Measurements from ENCODE around the gene GPR137. TPM values are rescaled to one million over a fixed set of nuclear protein-coding genes. Genes with fewer than 3 reads are reported as not detected.

The GPR137 gene
- total and polyA plus RNA-seq, 2 donors from 2014 or later = 44.0 to 48.4 TPM

DNA sequence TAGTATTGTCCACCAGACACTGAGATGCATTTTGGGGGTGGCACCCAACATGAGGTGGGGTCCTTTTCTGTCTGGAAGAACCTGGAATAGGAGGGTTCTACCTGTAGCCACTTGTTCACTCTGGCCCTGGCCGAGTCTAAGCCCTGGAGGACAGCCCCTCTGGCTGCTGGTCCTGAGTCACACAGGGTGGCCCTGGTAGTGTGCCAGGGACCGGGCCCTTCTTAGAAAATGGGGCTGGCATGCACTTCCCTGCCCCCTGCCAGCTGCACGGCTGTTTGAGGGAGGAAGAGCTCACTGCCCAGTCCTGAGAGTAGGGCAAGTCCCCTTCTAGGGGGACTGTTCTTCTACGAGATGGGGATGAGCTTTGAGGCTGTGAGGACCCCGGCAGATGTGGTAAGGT lies 32.2 kb upstream of the GPR137 start:
- DNase-seq (no peak), FAIRE-seq (no peak)
- Histone ChIP-seq H3K4me3 (ENCODE audit: low read length in 3 of 3) (no peak overlapping the region), H3K9ac (ENCODE audit: low read length in 3 of 3) (no peak overlapping the region), H3K27me3 (ENCODE audit: control insufficient read depth, insufficient read depth, low read length) (no peaks in the 10 kb centered on the region), H3K27ac (ENCODE audit: low read depth in 2 of 2, low read length in 2 of 2) (no peak overlapping the region), H3K9me3 (ENCODE audit: control insufficient read depth in 2 of 3, insufficient read depth in 1 of 3, low read length in 3 of 3) (no peaks in the 10 kb centered on the region), H3K4me1 (ENCODE audit: control insufficient read depth in 2 of 3, insufficient read depth in 2 of 3, low read depth in 1 of 3, low read length in 3 of 3) (peaks cover 0 to 22% (median 5%) of the 10 kb centered on the region in 3 donors), H3K36me3 (ENCODE audit: control insufficient read depth in 2 of 3, insufficient read depth in 3 of 3, low read length in 3 of 3) (peaks cover 0 to 6% (median 1%) of the 10 kb centered on the region in 3 donors)
- TF ChIP-seq, protein P1, sequence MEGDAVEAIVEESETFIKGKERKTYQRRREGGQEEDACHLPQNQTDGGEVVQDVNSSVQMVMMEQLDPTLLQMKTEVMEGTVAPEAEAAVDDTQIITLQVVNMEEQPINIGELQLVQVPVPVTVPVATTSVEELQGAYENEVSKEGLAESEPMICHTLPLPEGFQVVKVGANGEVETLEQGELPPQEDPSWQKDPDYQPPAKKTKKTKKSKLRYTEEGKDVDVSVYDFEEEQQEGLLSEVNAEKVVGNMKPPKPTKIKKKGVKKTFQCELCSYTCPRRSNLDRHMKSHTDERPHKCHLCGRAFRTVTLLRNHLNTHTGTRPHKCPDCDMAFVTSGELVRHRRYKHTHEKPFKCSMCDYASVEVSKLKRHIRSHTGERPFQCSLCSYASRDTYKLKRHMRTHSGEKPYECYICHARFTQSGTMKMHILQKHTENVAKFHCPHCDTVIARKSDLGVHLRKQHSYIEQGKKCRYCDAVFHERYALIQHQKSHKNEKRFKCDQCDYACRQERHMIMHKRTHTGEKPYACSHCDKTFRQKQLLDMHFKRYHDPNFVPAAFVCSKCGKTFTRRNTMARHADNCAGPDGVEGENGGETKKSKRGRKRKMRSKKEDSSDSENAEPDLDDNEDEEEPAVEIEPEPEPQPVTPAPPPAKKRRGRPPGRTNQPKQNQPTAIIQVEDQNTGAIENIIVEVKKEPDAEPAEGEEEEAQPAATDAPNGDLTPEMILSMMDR (IDR thresholded peaks at IDR 0.05; ENCODE audit: borderline replicate concordance, extremely low read depth, insufficient read depth) = no peak
- intact Hi-C loops (cut with DNase I) = no loop called here

DNA sequence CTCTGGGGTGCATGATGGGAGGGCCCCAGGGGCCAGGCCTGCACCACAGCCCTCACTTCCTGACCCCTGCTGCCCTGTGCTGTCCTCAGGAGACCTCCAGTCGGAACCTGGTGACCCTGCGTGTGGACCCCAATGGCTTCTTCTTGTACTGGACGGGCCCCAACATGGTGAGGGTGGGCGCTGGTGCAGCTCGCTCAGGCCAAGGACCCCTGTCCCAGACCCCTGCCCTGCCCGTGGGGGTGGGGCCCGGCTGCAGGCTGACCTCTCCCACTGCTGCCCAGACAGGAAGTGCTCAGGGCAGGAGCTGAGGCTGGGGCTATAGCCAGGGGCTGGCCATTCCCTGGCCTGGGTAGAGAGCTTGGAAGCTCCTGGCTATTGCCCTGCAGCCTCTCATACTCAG lies 31.3 kb upstream of the GPR137 start:
- no peak for DNase-seq
- peaks cover 0 to 20% (median 5%) of the 10 kb centered on the region in 3 donors for H3K4me1 ChIP-seq (ENCODE audit: control insufficient read depth in 2 of 3, insufficient read depth in 2 of 3, low read depth in 1 of 3, low read length in 3 of 3)
- H3K27ac ChIP-seq (ENCODE audit: low read depth in 2 of 2, low read length in 2 of 2) = no peak overlapping the region
- H3K4me3 ChIP-seq (ENCODE audit: low read length in 3 of 3) = no peak overlapping the region
- FAIRE-seq = no peak
- no peaks in the 10 kb centered on the region for H3K9me3 ChIP-seq (ENCODE audit: control insufficient read depth in 2 of 3, insufficient read depth in 1 of 3, low read length in 3 of 3)
- no peak overlapping the region for H3K9ac ChIP-seq (ENCODE audit: low read length in 3 of 3)
- H3K27me3 ChIP-seq (ENCODE audit: control insufficient read depth, insufficient read depth, low read length) = no peaks in the 10 kb centered on the region
- intact Hi-C loops (cut with DNase I) = no loop called here
- TF ChIP-seq, protein P1 (IDR thresholded peaks at IDR 0.05; ENCODE audit: borderline replicate concordance, extremely low read depth, insufficient read depth) = no peak
- H3K36me3 ChIP-seq (ENCODE audit: control insufficient read depth in 2 of 3, insufficient read depth in 3 of 3, low read length in 3 of 3) = peaks cover 0 to 6% (median 2%) of the 10 kb centered on the region in 3 donors

DNA sequence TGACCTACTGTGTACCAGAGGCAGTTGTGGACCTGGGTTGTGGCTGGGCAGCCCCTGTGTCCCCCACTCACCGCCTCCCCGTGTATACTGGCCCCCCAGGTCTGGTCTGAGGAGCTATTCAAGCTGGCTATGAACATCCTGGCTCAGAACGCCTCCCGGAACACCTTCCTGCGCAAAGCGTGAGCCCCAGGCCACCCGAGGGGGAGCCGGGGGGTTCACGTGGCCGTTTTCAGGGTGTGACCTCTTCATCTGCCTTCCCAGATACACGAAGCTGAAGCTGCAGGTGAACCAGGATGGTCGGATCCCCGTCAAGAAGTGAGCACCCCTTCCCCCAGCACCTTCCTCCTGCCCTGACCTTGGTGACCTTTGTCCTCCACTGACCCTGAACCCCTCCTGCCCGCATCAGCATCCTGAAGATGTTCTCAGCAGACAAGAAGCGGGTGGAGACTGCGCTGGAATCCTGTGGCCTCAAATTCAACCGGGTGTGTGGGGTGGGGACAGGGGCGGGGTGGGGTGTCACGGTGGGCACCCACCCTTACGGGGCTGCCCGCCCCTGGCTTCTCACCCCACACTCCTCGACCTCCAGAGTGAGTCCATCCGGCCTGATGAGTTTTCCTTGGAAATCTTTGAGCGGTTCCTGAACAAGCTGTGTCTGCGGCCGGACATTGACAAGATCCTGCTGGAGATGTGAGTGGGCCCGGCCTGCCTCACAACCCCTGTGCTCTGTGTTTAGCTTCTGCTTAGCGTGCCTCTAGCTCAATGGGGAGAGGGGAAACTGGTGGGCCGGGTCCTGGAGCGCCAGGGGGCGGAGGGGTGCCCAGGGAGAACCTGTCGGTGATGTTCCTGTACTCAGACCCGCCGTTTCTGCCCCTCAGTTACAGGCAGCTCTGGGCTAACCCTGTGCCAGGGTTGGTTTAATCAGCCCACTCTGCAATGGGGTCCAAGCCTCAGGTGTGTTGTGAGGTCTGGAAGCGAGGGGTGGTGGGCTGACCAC lies 30.2 kb upstream of the GPR137 start:
- H3K36me3 ChIP-seq (ENCODE audit: control insufficient read depth in 2 of 3, insufficient read depth in 3 of 3, low read length in 3 of 3) = peaks cover 0 to 6% (median 6%) of the 10 kb centered on the region in 3 donors
- FAIRE-seq = no peak
- H3K9me3 ChIP-seq (ENCODE audit: control insufficient read depth in 2 of 3, insufficient read depth in 1 of 3, low read length in 3 of 3) = no peaks in the 10 kb centered on the region
- intact Hi-C loops (cut with DNase I) = no loop called here
- TF ChIP-seq, protein P1 (IDR thresholded peaks at IDR 0.05; ENCODE audit: borderline replicate concordance, extremely low read depth, insufficient read depth) = no peak
- peaks cover 0 to 20% (median 5%) of the 10 kb centered on the region in 3 donors for H3K4me1 ChIP-seq (ENCODE audit: control insufficient read depth in 2 of 3, insufficient read depth in 2 of 3, low read depth in 1 of 3, low read length in 3 of 3)
- no peak overlapping the region for H3K9ac ChIP-seq (ENCODE audit: low read length in 3 of 3)
- H3K4me3 ChIP-seq (ENCODE audit: low read length in 3 of 3) = no peak overlapping the region
- no peaks in the 10 kb centered on the region for H3K27me3 ChIP-seq (ENCODE audit: control insufficient read depth, insufficient read depth, low read length)
- H3K27ac ChIP-seq (ENCODE audit: low read depth in 2 of 2, low read length in 2 of 2) = no peak overlapping the region
- DNase-seq = peak in 1 of 5 donors; percentile 54

Data from kidney (tissue), 14 donors.